GM23248 (cell line): ENCODE data around the gene KLF2.

Experiments used
- EZH2 ChIP-seq: fragments of 200-600 bp; sonication (generic); IDR thresholded peaks from 2 replicates; pipeline ENCODE4 v1.6.1; 2018; ENCODE audit warnings: antibody characterized with exemption, mild to moderate bottlenecking; ENCODE audit not compliant: insufficient read depth, poor library complexity, severe bottlenecking
- EZH2phosphoT487 ChIP-seq: fragments of 200-600 bp; sonication (generic); IDR thresholded peaks from 2 replicates; pipeline ENCODE4 v1.6.1; 2018; ENCODE audit warnings: antibody characterized with exemption, moderate library complexity, mild to moderate bottlenecking, low read depth; ENCODE audit not compliant: insufficient read depth

- TF ChIP-seq EZH2 (no peak), EZH2phosphoT487 (no peak)
Measured at GRCh38 chr19:16376649-16377048, 52.0 kb downstream of the KLF2 start.
